Measurements from ENCODE around the gene HERC5. TPM values are rescaled to one million over a fixed set of nuclear protein-coding genes. Genes with fewer than 3 reads are reported as not detected.

Gene HERC5
- polyA plus RNA-seq, 2 of the 4 experiments (the other 2 are of a cell fraction), result 4.3 to 5.1 TPM

DNA sequence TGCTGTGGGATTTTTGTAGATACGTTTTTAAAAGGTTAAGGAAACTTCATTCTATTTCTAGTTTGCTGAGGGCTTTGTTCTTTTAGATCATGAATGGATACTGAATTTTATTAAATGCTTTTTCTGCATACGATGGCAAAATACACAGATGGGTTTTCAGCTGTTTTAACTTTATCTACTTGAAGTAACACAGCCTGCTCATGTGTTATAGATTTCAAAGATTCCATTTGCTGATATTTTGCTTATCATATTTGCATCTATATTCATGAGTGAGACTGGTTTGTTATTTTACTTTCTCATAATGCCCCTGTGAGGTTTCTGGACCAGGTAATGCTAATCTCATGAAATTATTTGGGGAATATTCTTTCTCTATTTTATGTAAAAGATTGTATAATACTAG is 34.5 kb upstream of the HERC5 start (continued):
- TF ChIP-seq, protein P1, sequence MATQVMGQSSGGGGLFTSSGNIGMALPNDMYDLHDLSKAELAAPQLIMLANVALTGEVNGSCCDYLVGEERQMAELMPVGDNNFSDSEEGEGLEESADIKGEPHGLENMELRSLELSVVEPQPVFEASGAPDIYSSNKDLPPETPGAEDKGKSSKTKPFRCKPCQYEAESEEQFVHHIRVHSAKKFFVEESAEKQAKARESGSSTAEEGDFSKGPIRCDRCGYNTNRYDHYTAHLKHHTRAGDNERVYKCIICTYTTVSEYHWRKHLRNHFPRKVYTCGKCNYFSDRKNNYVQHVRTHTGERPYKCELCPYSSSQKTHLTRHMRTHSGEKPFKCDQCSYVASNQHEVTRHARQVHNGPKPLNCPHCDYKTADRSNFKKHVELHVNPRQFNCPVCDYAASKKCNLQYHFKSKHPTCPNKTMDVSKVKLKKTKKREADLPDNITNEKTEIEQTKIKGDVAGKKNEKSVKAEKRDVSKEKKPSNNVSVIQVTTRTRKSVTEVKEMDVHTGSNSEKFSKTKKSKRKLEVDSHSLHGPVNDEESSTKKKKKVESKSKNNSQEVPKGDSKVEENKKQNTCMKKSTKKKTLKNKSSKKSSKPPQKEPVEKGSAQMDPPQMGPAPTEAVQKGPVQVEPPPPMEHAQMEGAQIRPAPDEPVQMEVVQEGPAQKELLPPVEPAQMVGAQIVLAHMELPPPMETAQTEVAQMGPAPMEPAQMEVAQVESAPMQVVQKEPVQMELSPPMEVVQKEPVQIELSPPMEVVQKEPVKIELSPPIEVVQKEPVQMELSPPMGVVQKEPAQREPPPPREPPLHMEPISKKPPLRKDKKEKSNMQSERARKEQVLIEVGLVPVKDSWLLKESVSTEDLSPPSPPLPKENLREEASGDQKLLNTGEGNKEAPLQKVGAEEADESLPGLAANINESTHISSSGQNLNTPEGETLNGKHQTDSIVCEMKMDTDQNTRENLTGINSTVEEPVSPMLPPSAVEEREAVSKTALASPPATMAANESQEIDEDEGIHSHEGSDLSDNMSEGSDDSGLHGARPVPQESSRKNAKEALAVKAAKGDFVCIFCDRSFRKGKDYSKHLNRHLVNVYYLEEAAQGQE (IDR thresholded peaks at IDR 0.05), result no peak
- TF ChIP-seq EHMT2 (IDR thresholded peaks at IDR 0.05; ENCODE audit: low read depth) (no peak), FOSB (CRISPR knock-in tag; IDR thresholded peaks at IDR 0.05) (no peak)

DNA sequence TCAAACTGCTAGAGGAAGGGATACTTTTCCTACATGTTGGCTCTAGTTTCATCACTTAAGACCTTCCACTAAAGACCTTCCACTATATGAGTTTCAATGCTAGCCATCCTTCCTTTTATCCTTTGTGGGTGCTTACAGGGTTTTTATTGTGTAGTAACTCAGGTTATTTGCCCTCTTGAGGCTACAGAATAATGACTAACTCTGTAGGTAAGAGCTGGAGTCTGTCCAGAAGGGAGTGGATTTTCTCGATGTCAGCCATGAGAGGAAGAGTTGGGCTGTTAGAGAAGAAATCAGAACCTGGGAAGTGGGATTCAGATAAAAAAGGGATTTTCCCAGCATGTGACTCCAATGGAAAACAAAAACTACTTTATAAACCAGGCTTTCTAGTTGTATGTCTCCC is 27.5 kb upstream of the HERC5 start:
- no peak for TF ChIP-seq RNF2 (IDR thresholded peaks at IDR 0.05; ENCODE audit: borderline replicate concordance, low read depth)
- no peak for TF ChIP-seq ZC3H11A (IDR thresholded peaks at IDR 0.05)
- no peak for TF ChIP-seq MAFK (IDR thresholded peaks at IDR 0.05; ENCODE audit: partially characterized antibody)
- TF ChIP-seq JUN (IDR thresholded peaks at IDR 0.05), result no peak
- no peak for TF ChIP-seq NFE2L2 (conservative IDR thresholded peaks at IDR 0.05; ENCODE audit: low read length)
- TF ChIP-seq NR3C1 (IDR thresholded peaks at IDR 0.05), result no peak
- no peak for TF ChIP-seq HEYL (CRISPR knock-in tag; IDR thresholded peaks at IDR 0.05)
- TF ChIP-seq, protein P1 (IDR thresholded peaks at IDR 0.05), result no peak
- no peak for TF ChIP-seq EHMT2 (IDR thresholded peaks at IDR 0.05; ENCODE audit: low read depth)
- no peak for TF ChIP-seq EHF (CRISPR knock-in tag; IDR thresholded peaks at IDR 0.05)
- TF ChIP-seq, protein P2, sequence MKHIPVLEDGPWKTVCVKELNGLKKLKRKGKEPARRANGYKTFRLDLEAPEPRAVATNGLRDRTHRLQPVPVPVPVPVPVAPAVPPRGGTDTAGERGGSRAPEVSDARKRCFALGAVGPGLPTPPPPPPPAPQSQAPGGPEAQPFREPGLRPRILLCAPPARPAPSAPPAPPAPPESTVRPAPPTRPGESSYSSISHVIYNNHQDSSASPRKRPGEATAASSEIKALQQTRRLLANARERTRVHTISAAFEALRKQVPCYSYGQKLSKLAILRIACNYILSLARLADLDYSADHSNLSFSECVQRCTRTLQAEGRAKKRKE (CRISPR knock-in tag; IDR thresholded peaks at IDR 0.05; ENCODE audit: low read depth), result no peak
- TF ChIP-seq POLR2A (IDR thresholded peaks at IDR 0.05; ENCODE audit: low read length), result no peak
- TF ChIP-seq, protein P3, sequence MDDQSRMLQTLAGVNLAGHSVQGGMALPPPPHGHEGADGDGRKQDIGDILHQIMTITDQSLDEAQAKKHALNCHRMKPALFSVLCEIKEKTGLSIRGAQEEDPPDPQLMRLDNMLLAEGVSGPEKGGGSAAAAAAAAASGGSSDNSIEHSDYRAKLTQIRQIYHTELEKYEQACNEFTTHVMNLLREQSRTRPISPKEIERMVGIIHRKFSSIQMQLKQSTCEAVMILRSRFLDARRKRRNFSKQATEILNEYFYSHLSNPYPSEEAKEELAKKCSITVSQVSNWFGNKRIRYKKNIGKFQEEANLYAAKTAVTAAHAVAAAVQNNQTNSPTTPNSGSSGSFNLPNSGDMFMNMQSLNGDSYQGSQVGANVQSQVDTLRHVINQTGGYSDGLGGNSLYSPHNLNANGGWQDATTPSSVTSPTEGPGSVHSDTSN (IDR thresholded peaks at IDR 0.05), result no peak
- no peak for TF ChIP-seq KDM1A (IDR thresholded peaks at IDR 0.05; ENCODE audit: low read depth)
- TF ChIP-seq NPAS2 (CRISPR knock-in tag; IDR thresholded peaks at IDR 0.05; ENCODE audit: borderline replicate concordance), result no peak
- TF ChIP-seq HOXA7 (CRISPR knock-in tag; IDR thresholded peaks at IDR 0.05), result no peak
- TF ChIP-seq FOSL2 (IDR thresholded peaks at IDR 0.05), result no peak
- no peak for TF ChIP-seq FOSL2 (CRISPR knock-in tag; IDR thresholded peaks at IDR 0.05)
- no peak for TF ChIP-seq BHLHE40 (IDR thresholded peaks at IDR 0.05; ENCODE audit: low read depth, low read length)
- no peak for TF ChIP-seq HOXB13 (CRISPR knock-in tag; IDR thresholded peaks at IDR 0.05; ENCODE audit: low read depth)
- TF ChIP-seq POLR2AphosphoS2 (conservative IDR thresholded peaks at IDR 0.05; ENCODE audit: low read length), result no peak
- no peak for DNase-seq (ENCODE audit: low read depth in 1 of 2, low spot score in 1 of 2)

More for the DNA sequence above, 27.5 kb upstream of the HERC5 start:
- Histone ChIP-seq H3K9me3 (no peaks in the 10 kb centered on the region), H3K4me3 (no peak overlapping the region), H3K4me1 (no peaks in the 10 kb centered on the region), H3K4me2 (no peak overlapping the region), H3K27ac (no peak overlapping the region)
- ATAC-seq (no peak), FAIRE-seq (no peak)
- ChIA-PET POLR2A (no interaction called here), CTCF (no interaction called here)
- 47% methylated on average over 1 of the region's 1 CpG for WGBS (ENCODE audit: missing lambda C conversion rate)

Data from A549 (cell line).